ENCODE results near the gene LRMDA. TPM values are rescaled to one million over a fixed set of nuclear protein-coding genes. Genes with fewer than 3 reads are reported as not detected.

Gene LRMDA
- total and polyA plus RNA-seq, 2 donors (not counting 3 experiments of a cell fraction or from before 2014, with no cell fraction given) = 9.7 to 18.0 TPM

GRCh38 chr10:75497997-75498883, 66.8 kb downstream of the LRMDA start:
- no peaks in the 10 kb centered on the region for H3K27me3 ChIP-seq (ENCODE audit: control insufficient read depth in 2 of 2, insufficient read depth in 2 of 2, low read length in 2 of 2)
- H4K20me1 ChIP-seq (replicated peaks; ENCODE audit: control insufficient read depth, extremely low read depth, insufficient read depth, low read length) = no peaks in the 10 kb centered on the region
- H3K79me2 ChIP-seq (ENCODE audit: control insufficient read depth, insufficient read depth, low read length) = no peaks in the 10 kb centered on the region
- POLR2A ChIA-PET = no interaction called here
- H3K4me2 ChIP-seq (ENCODE audit: insufficient read depth, low read length) = no peak overlapping the region
- H3K9ac ChIP-seq (replicated peaks; ENCODE audit: extremely low read depth, insufficient read depth, low read length) = no peak overlapping the region
- no peaks in the 10 kb centered on the region for H3K36me3 ChIP-seq (ENCODE audit: control insufficient read depth in 2 of 2, extremely low read depth in 1 of 2, insufficient read depth in 2 of 2, low read length in 2 of 2)
- intact Hi-C loops (cut with micrococcal nuclease) (no loop called here), dilution Hi-C loops (cut with MboI; ENCODE audit: extremely low pct_ligation_motif_present, low sequenced_read_pairs) (no loop called here)
- H2AFZ ChIP-seq (ENCODE audit: low read depth, low read length) = no peak overlapping the region
- H3K9me3 ChIP-seq (replicated peaks; ENCODE audit: control insufficient read depth, insufficient read depth, low read length) = no peaks in the 10 kb centered on the region
- no peak for TF ChIP-seq CTCF (IDR thresholded peaks at IDR 0.05; ENCODE audit: extremely low read depth in 1 of 2, insufficient read depth in 1 of 2, low read depth in 1 of 2, low read length in 2 of 2)
- TF ChIP-seq FOS (IDR thresholded peaks at IDR 0.05; ENCODE audit: borderline replicate concordance, insufficient read depth, low read length) = no peak
- TF ChIP-seq POLR2A (IDR thresholded peaks at IDR 0.05; ENCODE audit: low read depth, low read length) = no peak
- TF ChIP-seq JUN (IDR thresholded peaks at IDR 0.05; ENCODE audit: borderline replicate concordance, insufficient read depth, insufficient read length, low read depth) = no peak
- TF ChIP-seq GATA2 (IDR thresholded peaks at IDR 0.05; ENCODE audit: insufficient read depth, insufficient read length, low read depth, low read length) = no peak
- no peak overlapping the region for H3K27ac ChIP-seq (ENCODE audit: insufficient read depth, low read depth, low read length)
- no peaks in the 10 kb centered on the region for H3K4me1 ChIP-seq (ENCODE audit: control insufficient read depth, extremely low read depth, insufficient read depth, low read length)
- no TSS peak for BruUV-seq (replicated peaks)
- FAIRE-seq (no peak), DNase-seq (ENCODE audit: low read depth, low spot score) (no peak)
- no peak overlapping the region for H3K4me3 ChIP-seq (replicated peaks in 1 of 3; ENCODE audit: insufficient read depth in 1 of 3, low read depth in 1 of 3, low read length in 3 of 3)
- H3K9me1 ChIP-seq (replicated peaks; ENCODE audit: control insufficient read depth, extremely low read depth, insufficient read depth, low read length) = no peaks in the 10 kb centered on the region
- CTCF ChIA-PET = no interaction called here
